Ovary (tissue), 9 donors: ENCODE measurements around the gene SNRK. TPM values are rescaled to one million over a fixed set of nuclear protein-coding genes. Genes with fewer than 3 reads are reported as not detected.
"Not testable (repeated sequence)": the region's sequence is repeated elsewhere in the genome, so short reads cannot be mapped to it uniquely, and the experiment has no call there.

Source experiments
- DNase-seq, 5 donors: peaks; one replicate each; pipeline ENCODE4 v3.0.0-alpha.2; 2019 to 2020
- H3K27ac ChIP-seq, 2 donors: fragments of 200-600 bp; one replicate each; pipeline versions ENCODE4 v1.5.1 to v1.8.0; 2019 to 2022
- H3K27me3 ChIP-seq: fragments of 200-600 bp; one replicate; pipeline ENCODE4 v1.8.0; 2022
- H3K36me3 ChIP-seq: fragments of 200-600 bp; sonication (generic); one replicate; pipeline ENCODE4 v1.5.1; 2019
- H3K4me1 ChIP-seq: one replicate; pipeline ENCODE4 v1.8.1; 2013; ENCODE audit warnings: mild to moderate bottlenecking, moderate library complexity; ENCODE audit not compliant: insufficient read depth
- H3K4me3 ChIP-seq: fragments of 200-600 bp; sonication (generic); one replicate; pipeline ENCODE4 v1.5.1; 2017
- H3K9me3 ChIP-seq, 2 donors: fragments of 200-600 bp in 1 of 2; sonication (generic) in 1 of 2; one replicate each; pipeline versions ENCODE4 v1.5.1 to v1.8.1; 2013 to 2019; ENCODE audit warnings: mild to moderate bottlenecking in 1 of 2, moderate library complexity in 1 of 2
- CTCF ChIP-seq, 3 donors: fragments of 450-650 bp in 2 of 3; fragments of 200-600 bp in 1 of 3; IDR thresholded peaks; one replicate each; pipeline versions ENCODE4 v1.5.1 to v1.8.0; 2016 to 2022; ENCODE audit warnings: antibody characterized with exemption in 3 of 3, mild to moderate bottlenecking in 1 of 3
- EP300 ChIP-seq: sonication (generic); formaldehyde crosslinking; IDR thresholded peaks from one replicate; pipeline ENCODE4 v1.6.1; 2017; ENCODE audit warnings: antibody characterized with exemption
- POLR2A ChIP-seq: fragments of 450-650 bp; IDR thresholded peaks from one replicate; pipeline ENCODE4 v1.6.1; 2017; ENCODE audit warnings: antibody characterized with exemption, mild to moderate bottlenecking, moderate library complexity
- WGBS, 3 donors: extraction: QIAGEN DNeasy Blood & Tissue Kit in 1 of 3; methylation state at CpG; one replicate each; pipeline versions ENCODE4 v1.1.5 to v1.1.7; 2013 to 2017; 5-methylcytosine and 5-hydroxymethylcytosine counted together
- intact Hi-C, 4 donors: fragments of 100-400 bp; cut with DNase I; formaldehyde crosslinking; loops; one replicate each; pipeline versions ENCODE4 v1.11.0 to v1.15.1; 2022 to 2023
- polyA plus RNA-seq, 2 donors: library from polyadenylated mRNA; stranded (reverse); fragments of 200-250 nt in 1 of 2; fragments of 350-450 nt in 1 of 2; fragmentation: Illumina TruSeq in 1 of 2; extraction: RNeasy Lipid Tissue Mini Kit (QIAGEN cat#74804) in 1 of 2; gene quantifications; one replicate each; pipeline ENCODE4 v1.2.3, GENCODE V29; 2013 to 2014
- total RNA-seq, 7 donors: library from RNA; depleted of rRNA in 2 of 7; stranded (reverse); fragments of >200 nt in 2 of 7; fragmentation: NEBNext Ultra II Directional in 3 of 7; extraction: Animal tissue kit (Norgen Biotek cat#: 25700) in 3 of 7; gene quantifications; one replicate each; pipeline versions ENCODE4 v1.1.0 to v1.2.4, GENCODE V29; 2016 to 2023
- donor health status: DM: no; HTN: no; CAD: no; lungs with moderate emphysema.
- donor health status: DM: no; HTN: no; CAD: no.
- donor health status: Bipolar disorder and iron deficiency.
- donor health status: DM: yes; HTN: yes; CAD: no.
- donor health status: DM: no; HTN: no; CAD: no.
- donor health status: DM: yes; HTN: yes; CAD: no.

SNRK gene
- total and polyA plus RNA-seq, 9 donors: 19.0 to 52.1 (median 28.9) TPM

GRCh38 chr3:43353393-43353792 lies 67.1 kb downstream of the SNRK start:
- intact Hi-C loops: no loop called here
- Histone ChIP-seq H3K9me3 (no peaks in the 10 kb centered on the region), H3K27me3 (no peaks in the 10 kb centered on the region), H3K4me3 (no peak overlapping the region), H3K4me1 (no peaks in the 10 kb centered on the region), H3K27ac (no peak overlapping the region), H3K36me3 (no peaks in the 10 kb centered on the region)
- TF ChIP-seq CTCF (IDR thresholded peaks at IDR 0.05) (no peak), EP300 (no peak), POLR2A (no peak)
- WGBS, 3 donors: 95 to 100% (median 96%) methylated on average over 1 of the region's 1 CpG
- no peak for DNase-seq

GRCh38 chr3:43353923-43354670 lies 67.8 kb downstream of the SNRK start:
- WGBS, 3 donors: 89 to 93% (median 91%) methylated on average over 4 of the region's 4 CpGs
- H3K4me3 ChIP-seq: no peak overlapping the region
- no peaks in the 10 kb centered on the region for H3K4me1 ChIP-seq
- intact Hi-C loops: no loop called here
- TF ChIP-seq POLR2A: no peak
- TF ChIP-seq EP300: no peak
- no peak for TF ChIP-seq CTCF (IDR thresholded peaks at IDR 0.05)
- H3K27me3 ChIP-seq: no peaks in the 10 kb centered on the region
- H3K27ac ChIP-seq: no peak overlapping the region
- no peaks in the 10 kb centered on the region for H3K36me3 ChIP-seq
- no peak for DNase-seq
- no peaks in the 10 kb centered on the region for H3K9me3 ChIP-seq

- not testable (repeated sequence) for H3K9me3 ChIP-seq, DNase-seq
- WGBS, 3 donors: 95 to 97% (median 95%) methylated on average over 2 of the region's 2 CpGs
Measured at GRCh38 chr3:43356033-43356432, 69.7 kb downstream of the SNRK start.

GRCh38 chr3:43361077-43361476 lies 74.7 kb downstream of the SNRK start:
- DNase-seq: no peak
- TF ChIP-seq CTCF (IDR thresholded peaks at IDR 0.05): no peak
- TF ChIP-seq POLR2A: no peak
- TF ChIP-seq EP300: no peak
- Histone ChIP-seq H3K4me1 (peaks cover 20% of the 10 kb centered on the region), H3K9me3 (no peaks in the 10 kb centered on the region), H3K27ac (no peak overlapping the region), H3K36me3 (no peaks in the 10 kb centered on the region), H3K27me3 (no peaks in the 10 kb centered on the region), H3K4me3 (no peak overlapping the region)
- 82 to 88% (median 84%) methylated on average over 5 of the region's 5 CpGs for WGBS, 3 donors
- intact Hi-C loops: no loop called here

More at GRCh38 chr3:43356033-43356432, 69.7 kb downstream of the SNRK start:
- H3K27ac ChIP-seq, intact Hi-C loops, H3K4me1 ChIP-seq, H3K4me3 ChIP-seq, H3K36me3 ChIP-seq, H3K27me3 ChIP-seq: not testable (repeated sequence)

GRCh38 chr3:43362183-43362582 lies 75.8 kb downstream of the SNRK start:
- WGBS, 3 donors: 97 to 98% (median 98%) methylated on average over 4 of the region's 4 CpGs
- Histone ChIP-seq H3K27me3 (no peaks in the 10 kb centered on the region), H3K36me3 (no peaks in the 10 kb centered on the region), H3K4me3 (no peak overlapping the region), H3K4me1 (peaks cover 21% of the 10 kb centered on the region), H3K9me3 (no peaks in the 10 kb centered on the region), H3K27ac (no peak overlapping the region)
- no peak for TF ChIP-seq POLR2A
- no peak for TF ChIP-seq EP300
- TF ChIP-seq CTCF (IDR thresholded peaks at IDR 0.05): no peak
- intact Hi-C loops: no loop called here
- no peak for DNase-seq
